HEK293 (cell line): ENCODE data around the gene FPGS.

Experiments used
- CTCF ChIP-seq: fragments of 450-650 bp; formaldehyde crosslinking; IDR thresholded peaks from 2 replicates; pipeline ENCODE4 v1.5.1; 2016; ENCODE audit warnings: missing biosample characterization, missing genetic modification characterization
- EGR2 ChIP-seq: fragments of 450-650 bp; formaldehyde crosslinking; IDR thresholded peaks from 2 replicates; pipeline ENCODE4 v1.5.1; 2016; ENCODE audit warnings: low read depth, missing biosample characterization, missing genetic modification characterization
- GLIS1 ChIP-seq: fragments of 450-650 bp; formaldehyde crosslinking; IDR thresholded peaks from 2 replicates; pipeline ENCODE4 v1.5.1; 2016; ENCODE audit warnings: missing biosample characterization, missing genetic modification characterization
- GLIS2 ChIP-seq: fragments of 450-650 bp; formaldehyde crosslinking; IDR thresholded peaks from 2 replicates; pipeline ENCODE4 v1.5.1; 2016; ENCODE audit warnings: missing biosample characterization, missing genetic modification characterization
- KLF1 ChIP-seq: fragments of 450-650 bp; formaldehyde crosslinking; IDR thresholded peaks from 2 replicates; pipeline ENCODE4 v1.5.1; 2016; ENCODE audit warnings: missing biosample characterization, missing genetic modification characterization
- KLF17 ChIP-seq: fragments of 450-650 bp; formaldehyde crosslinking; IDR thresholded peaks from 2 replicates; pipeline ENCODE4 v1.5.1; 2016; ENCODE audit warnings: missing biosample characterization, missing genetic modification characterization
- KLF8 ChIP-seq: fragments of 450-650 bp; formaldehyde crosslinking; IDR thresholded peaks from 2 replicates; pipeline ENCODE4 v1.5.1; 2016; ENCODE audit warnings: missing biosample characterization, missing genetic modification characterization
- MZF1 ChIP-seq: fragments of 450-650 bp; formaldehyde crosslinking; IDR thresholded peaks from 2 replicates; pipeline ENCODE4 v1.5.1; 2017; ENCODE audit warnings: missing biosample characterization, missing genetic modification characterization, borderline replicate concordance
- PATZ1 ChIP-seq: fragments of 450-650 bp; formaldehyde crosslinking; IDR thresholded peaks from 2 replicates; pipeline ENCODE4 v1.5.1; 2016; ENCODE audit warnings: missing biosample characterization, missing genetic modification characterization
- SP7 ChIP-seq: fragments of 450-650 bp; formaldehyde crosslinking; IDR thresholded peaks from 2 replicates; pipeline ENCODE4 v1.5.1; 2016; ENCODE audit warnings: missing biosample characterization, missing genetic modification characterization
- WT1 ChIP-seq: fragments of 450-650 bp; formaldehyde crosslinking; IDR thresholded peaks from 2 replicates; pipeline ENCODE4 v1.5.1; 2016; ENCODE audit warnings: missing biosample characterization, missing genetic modification characterization
- ZBTB20 ChIP-seq: fragments of 450-650 bp; formaldehyde crosslinking; IDR thresholded peaks from 2 replicates; pipeline ENCODE4 v1.5.1; 2016; ENCODE audit warnings: missing biosample characterization, missing genetic modification characterization
- ZBTB26 ChIP-seq: fragments of 450-650 bp; formaldehyde crosslinking; optimal IDR thresholded peaks from 2 replicates; pipeline ENCODE3; 2016; ENCODE audit warnings: missing biosample characterization, mild to moderate bottlenecking, missing genetic modification characterization
- ZFP37 ChIP-seq: fragments of 450-650 bp; formaldehyde crosslinking; IDR thresholded peaks from 2 replicates; pipeline ENCODE4 v1.5.1; 2016; ENCODE audit warnings: missing biosample characterization, missing genetic modification characterization
- ZIC2 ChIP-seq: fragments of 450-650 bp; formaldehyde crosslinking; IDR thresholded peaks from 2 replicates; pipeline ENCODE4 v1.5.1; 2016; ENCODE audit warnings: missing biosample characterization, missing genetic modification characterization
- ZNF138 ChIP-seq: fragments of 450-650 bp; formaldehyde crosslinking; IDR thresholded peaks from 2 replicates; pipeline ENCODE4 v1.5.1; 2016; ENCODE audit warnings: missing biosample characterization, missing genetic modification characterization, borderline replicate concordance
- ZNF266 ChIP-seq: fragments of 450-650 bp; formaldehyde crosslinking; IDR thresholded peaks from 2 replicates; pipeline ENCODE4 v1.5.1; 2016; ENCODE audit warnings: missing biosample characterization, missing genetic modification characterization, low read depth
- ZNF366 ChIP-seq: fragments of 450-650 bp; formaldehyde crosslinking; conservative IDR thresholded peaks from 2 replicates; pipeline ENCODE4 v1.5.1; 2016; ENCODE audit warnings: missing biosample characterization, missing genetic modification characterization
- ZNF544 ChIP-seq: fragments of 450-650 bp; formaldehyde crosslinking; IDR thresholded peaks from 2 replicates; pipeline ENCODE4 v1.5.0; 2017; ENCODE audit warnings: missing biosample characterization, missing genetic modification characterization
- ZNF555 ChIP-seq: fragments of 450-650 bp; formaldehyde crosslinking; conservative IDR thresholded peaks from 2 replicates; pipeline ENCODE4 v1.5.1; 2017; ENCODE audit warnings: missing biosample characterization, mild to moderate bottlenecking, missing genetic modification characterization, inconsistent platforms
- ZNF654 ChIP-seq: fragments of 450-650 bp; formaldehyde crosslinking; IDR thresholded peaks from 2 replicates; pipeline ENCODE4 v1.5.1; 2016; ENCODE audit warnings: low read depth, missing biosample characterization, missing genetic modification characterization
- TF ChIP-seq, protein P1 (sequence below): fragments of 450-650 bp; formaldehyde crosslinking; IDR thresholded peaks from 2 replicates; pipeline ENCODE4 v1.5.1; 2016; ENCODE audit warnings: missing biosample characterization, missing genetic modification characterization

The FPGS gene

GRCh38 chr9:127770905-127771569 is 31.6 kb upstream of the FPGS start (continued):
- TF ChIP-seq ZBTB26 (tag by site-specific recombination) (peak; percentile 52), MZF1 (tag by site-specific recombination) (no peak), KLF17 (tag by site-specific recombination) (no peak), ZNF654 (tag by site-specific recombination) (no peak), ZNF366 (tag by site-specific recombination) (no peak), WT1 (tag by site-specific recombination) (no peak), ZNF138 (tag by site-specific recombination) (no peak), ZNF555 (tag by site-specific recombination) (no peak), ZNF266 (tag by site-specific recombination) (no peak), ZIC2 (tag by site-specific recombination) (peak; percentile 83), ZBTB20 (tag by site-specific recombination) (0 out of 2 replicates have a peak, but pooled peaks have one; percentile 18), SP7 (0 out of 2 replicates have a peak, but pooled peaks have one; percentile 43), KLF8 (tag by site-specific recombination) (peak; percentile 99), PATZ1 (tag by site-specific recombination) (peak; percentile 90), GLIS1 (tag by site-specific recombination) (peak; percentile 58), GLIS2 (tag by site-specific recombination) (peak; percentile 82; the same call in 1 of the 2 replicates), ZNF544 (tag by site-specific recombination) (no peak), EGR2 (tag by site-specific recombination) (peak; percentile 89), CTCF (tag by site-specific recombination) (no peak), KLF1 (tag by site-specific recombination) (peak; percentile 94), ZFP37 (no peak)
- TF ChIP-seq, protein P1, sequence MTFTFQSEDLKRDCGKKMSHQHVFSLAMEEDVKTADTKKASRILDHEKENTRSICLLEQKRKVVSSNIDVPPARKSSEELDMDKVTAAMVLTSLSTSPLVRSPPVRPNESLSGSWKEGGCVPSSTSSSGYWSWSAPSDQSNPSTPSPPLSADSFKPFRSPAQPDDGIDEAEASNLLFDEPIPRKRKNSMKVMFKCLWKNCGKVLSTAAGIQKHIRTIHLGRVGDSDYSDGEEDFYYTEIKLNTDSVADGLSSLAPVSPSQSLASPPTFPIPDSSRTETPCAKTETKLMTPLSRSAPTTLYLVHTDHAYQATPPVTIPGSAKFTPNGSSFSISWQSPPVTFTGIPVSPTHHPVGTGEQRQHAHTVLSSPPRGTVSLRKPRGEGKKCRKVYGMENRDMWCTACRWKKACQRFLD = no peak
